Measurements from ENCODE around the gene CIDEB. TPM values are rescaled to one million over a fixed set of nuclear protein-coding genes. Genes with fewer than 3 reads are reported as not detected.
A peak's percentile ranks its signal among the peaks of the same experiment; 100 is the strongest.

The CIDEB gene
- total RNA-seq, 1 donor from 2014 or later = 16.4 TPM

DNA sequence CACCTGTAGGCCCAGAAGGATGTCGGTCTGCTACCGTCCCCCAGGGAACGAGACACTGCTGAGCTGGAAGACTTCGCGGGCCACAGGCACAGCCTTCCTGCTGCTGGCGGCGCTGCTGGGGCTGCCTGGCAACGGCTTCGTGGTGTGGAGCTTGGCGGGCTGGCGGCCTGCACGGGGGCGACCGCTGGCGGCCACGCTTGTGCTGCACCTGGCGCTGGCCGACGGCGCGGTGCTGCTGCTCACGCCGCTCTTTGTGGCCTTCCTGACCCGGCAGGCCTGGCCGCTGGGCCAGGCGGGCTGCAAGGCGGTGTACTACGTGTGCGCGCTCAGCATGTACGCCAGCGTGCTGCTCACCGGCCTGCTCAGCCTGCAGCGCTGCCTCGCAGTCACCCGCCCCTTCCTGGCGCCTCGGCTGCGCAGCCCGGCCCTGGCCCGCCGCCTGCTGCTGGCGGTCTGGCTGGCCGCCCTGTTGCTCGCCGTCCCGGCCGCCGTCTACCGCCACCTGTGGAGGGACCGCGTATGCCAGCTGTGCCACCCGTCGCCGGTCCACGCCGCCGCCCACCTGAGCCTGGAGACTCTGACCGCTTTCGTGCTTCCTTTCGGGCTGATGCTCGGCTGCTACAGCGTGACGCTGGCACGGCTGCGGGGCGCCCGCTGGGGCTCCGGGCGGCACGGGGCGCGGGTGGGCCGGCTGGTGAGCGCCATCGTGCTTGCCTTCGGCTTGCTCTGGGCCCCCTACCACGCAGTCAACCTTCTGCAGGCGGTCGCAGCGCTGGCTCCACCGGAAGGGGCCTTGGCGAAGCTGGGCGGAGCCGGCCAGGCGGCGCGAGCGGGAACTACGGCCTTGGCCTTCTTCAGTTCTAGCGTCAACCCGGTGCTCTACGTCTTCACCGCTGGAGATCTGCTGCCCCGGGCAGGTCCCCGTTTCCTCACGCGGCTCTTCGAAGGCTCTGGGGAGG, 3.1 kb upstream of the CIDEB start, which contains the start of gene LTB4R:
Gene LTB4R, plus strand, starts transcription at position 857 of the 959 bp plus-strand sequence. CDS start 4,150 bp downstream, outside the sequence.
- peak; percentile 87 to 88 for ATAC-seq
- Histone ChIP-seq H3K36me3 (peaks cover 18% of the 10 kb centered on the region), H3K4me3 (peak within 1 kb of the TSS; percentile 73), H3K4me1 (peaks cover 75% of the 10 kb centered on the region), H3K27me3 (ENCODE audit: low read depth) (no peaks in the 10 kb centered on the region), H3K27ac (peak within 1 kb of the TSS; percentile 92), H3K9me3 (no peaks in the 10 kb centered on the region)
- intact Hi-C loops (cut with DNase I) = no loop called here
- peak; percentile 86 for DNase-seq
- TF ChIP-seq CTCF (IDR thresholded peaks at IDR 0.05) = peak; percentile 57

DNA sequence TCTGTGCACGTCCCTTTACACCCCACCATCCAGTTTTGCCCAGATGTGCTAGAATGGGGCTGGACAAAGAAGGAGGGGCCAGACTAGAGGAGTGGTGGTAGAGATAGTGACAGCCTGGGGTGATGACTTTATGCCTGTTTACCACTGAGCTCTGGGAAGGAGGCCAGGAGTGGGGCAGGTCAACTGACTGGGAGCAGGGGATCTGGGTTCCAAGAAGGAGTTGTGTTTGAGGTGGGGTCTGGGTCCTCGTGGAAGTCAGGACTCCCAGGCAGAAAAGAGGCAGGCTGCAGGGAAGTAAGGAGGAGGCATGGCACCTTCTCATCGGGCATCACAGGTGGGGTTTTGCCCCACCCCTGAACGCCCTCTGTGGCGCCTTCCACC, 2.5 kb upstream of the CIDEB start:
- TF ChIP-seq CTCF (IDR thresholded peaks at IDR 0.05) = no peak
- DNase-seq (no peak), ATAC-seq (no peak)
- Histone ChIP-seq H3K9me3 (no peaks in the 10 kb centered on the region), H3K27me3 (ENCODE audit: low read depth) (no peaks in the 10 kb centered on the region), H3K36me3 (peaks cover 24% of the 10 kb centered on the region), H3K4me1 (peaks cover 68% of the 10 kb centered on the region), H3K27ac (peak overlapping the region; percentile 92), H3K4me3 (peak overlapping the region; percentile 73)
- intact Hi-C loops (cut with DNase I) = no loop called here

DNA sequence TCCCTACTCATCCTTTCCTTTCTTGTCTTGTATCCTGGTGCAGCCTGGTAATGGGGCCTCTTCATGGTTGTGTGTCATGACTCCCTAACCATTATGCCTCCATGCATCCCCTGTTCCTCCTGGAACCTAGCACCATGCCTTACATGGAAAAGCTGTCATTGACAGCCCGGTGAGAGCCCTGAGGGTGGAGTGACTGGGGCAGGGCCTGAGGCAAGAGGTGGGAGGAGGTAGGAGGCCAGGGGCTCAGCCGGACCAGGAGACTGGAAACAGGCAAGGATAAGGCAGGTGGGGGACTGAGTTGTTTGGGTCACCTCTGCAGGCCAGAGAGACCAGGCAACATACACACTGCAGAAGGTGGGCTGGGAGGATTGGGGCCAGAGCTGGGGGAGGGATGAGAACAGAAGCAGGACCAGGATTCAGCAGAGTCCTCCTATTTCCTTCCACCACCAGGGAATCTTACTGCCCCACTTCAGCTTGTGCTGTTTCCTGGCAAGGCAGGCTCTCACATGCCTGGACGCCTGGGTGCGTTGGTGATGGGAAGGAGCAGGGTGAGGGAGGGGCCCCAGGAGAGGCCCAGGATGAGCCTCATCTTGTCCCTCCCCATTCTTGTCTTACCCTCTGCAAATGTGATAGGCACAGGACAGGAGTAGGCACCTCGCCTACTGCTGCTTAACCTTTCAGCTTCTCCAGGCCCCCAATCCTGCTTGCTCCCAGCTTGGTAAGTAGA, 1.9 kb upstream of the CIDEB start, which contains the start of gene LTB4R2:
Gene LTB4R2, plus strand, starts transcription at position 603 of the 727 bp plus-strand sequence. CDS start 525 bp downstream, outside the sequence.
- Histone ChIP-seq H3K4me1 (peaks cover 62% of the 10 kb centered on the region), H3K36me3 (peaks cover 30% of the 10 kb centered on the region)
- intact Hi-C loops (cut with DNase I) = no loop called here

GRCh38 chr14:24308342-24309124, 756 bp upstream of the CIDEB start:
- DNase-seq (peak; percentile 3), ATAC-seq (no peak)
- H3K36me3 ChIP-seq = peaks cover 42% of the 10 kb centered on the region
- H3K27ac ChIP-seq = no peak overlapping the region
- TF ChIP-seq CTCF (IDR thresholded peaks at IDR 0.05) = no peak
- H3K27me3 ChIP-seq (ENCODE audit: low read depth) = no peaks in the 10 kb centered on the region
- H3K9me3 ChIP-seq = no peaks in the 10 kb centered on the region
- intact Hi-C loops (cut with DNase I) = no loop called here
- H3K4me1 ChIP-seq = peaks cover 51% of the 10 kb centered on the region
- no peak overlapping the region for H3K4me3 ChIP-seq

More for the DNA sequence above, 1.9 kb upstream of the CIDEB start, which contains the start of gene LTB4R2:
- DNase-seq (peak; percentile 40), ATAC-seq (no peak)
- peak within 1 kb of the TSS; percentile 92 for H3K27ac ChIP-seq
- H3K9me3 ChIP-seq = no peaks in the 10 kb centered on the region
- TF ChIP-seq CTCF (IDR thresholded peaks at IDR 0.05) = no peak
- H3K27me3 ChIP-seq (ENCODE audit: low read depth) = no peaks in the 10 kb centered on the region
- H3K4me3 ChIP-seq = peak within 1 kb of the TSS; percentile 73

- intact Hi-C loops (cut with DNase I) = no loop called here
- TF ChIP-seq CTCF (IDR thresholded peaks at IDR 0.05) = no peak
- no peaks in the 10 kb centered on the region for H3K9me3 ChIP-seq
- no peaks in the 10 kb centered on the region for H3K27me3 ChIP-seq (ENCODE audit: low read depth)
- ATAC-seq (no peak), DNase-seq (no peak)
- no peak overlapping the region for H3K27ac ChIP-seq
- H3K4me3 ChIP-seq = no peak overlapping the region
- H3K4me1 ChIP-seq = peaks cover 37% of the 10 kb centered on the region
- peaks cover 55% of the 10 kb centered on the region for H3K36me3 ChIP-seq
Measured at GRCh38 chr14:24307156-24307574, 612 bp downstream of the CIDEB start.
